ENCODE data around the gene KANSL1.

Gene KANSL1

DNA sequence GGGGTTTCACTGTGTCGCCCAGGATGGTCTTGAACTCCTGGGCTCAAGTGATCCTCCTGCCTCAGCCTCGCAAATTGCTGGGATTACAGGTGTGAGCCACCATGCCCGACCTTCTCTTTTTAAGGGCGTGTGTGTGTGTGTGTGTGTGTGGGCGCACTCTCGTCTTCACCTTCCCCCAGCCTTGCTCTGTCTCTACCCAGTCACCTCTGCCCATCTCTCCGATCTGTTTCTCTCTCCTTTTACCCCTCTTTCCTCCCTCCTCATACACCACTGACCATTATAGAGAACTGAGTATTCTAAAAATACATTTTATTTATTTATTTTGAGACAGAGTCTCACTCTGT, 190.3 kb downstream of the KANSL1 start:
- TF ChIP-seq, protein P1, sequence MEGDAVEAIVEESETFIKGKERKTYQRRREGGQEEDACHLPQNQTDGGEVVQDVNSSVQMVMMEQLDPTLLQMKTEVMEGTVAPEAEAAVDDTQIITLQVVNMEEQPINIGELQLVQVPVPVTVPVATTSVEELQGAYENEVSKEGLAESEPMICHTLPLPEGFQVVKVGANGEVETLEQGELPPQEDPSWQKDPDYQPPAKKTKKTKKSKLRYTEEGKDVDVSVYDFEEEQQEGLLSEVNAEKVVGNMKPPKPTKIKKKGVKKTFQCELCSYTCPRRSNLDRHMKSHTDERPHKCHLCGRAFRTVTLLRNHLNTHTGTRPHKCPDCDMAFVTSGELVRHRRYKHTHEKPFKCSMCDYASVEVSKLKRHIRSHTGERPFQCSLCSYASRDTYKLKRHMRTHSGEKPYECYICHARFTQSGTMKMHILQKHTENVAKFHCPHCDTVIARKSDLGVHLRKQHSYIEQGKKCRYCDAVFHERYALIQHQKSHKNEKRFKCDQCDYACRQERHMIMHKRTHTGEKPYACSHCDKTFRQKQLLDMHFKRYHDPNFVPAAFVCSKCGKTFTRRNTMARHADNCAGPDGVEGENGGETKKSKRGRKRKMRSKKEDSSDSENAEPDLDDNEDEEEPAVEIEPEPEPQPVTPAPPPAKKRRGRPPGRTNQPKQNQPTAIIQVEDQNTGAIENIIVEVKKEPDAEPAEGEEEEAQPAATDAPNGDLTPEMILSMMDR (IDR thresholded peaks at IDR 0.05; ENCODE audit: extremely low read depth, insufficient read depth, missing control alignments): no peak
- no peak for DNase-seq (ENCODE audit: low spot score)
- in situ Hi-C loops (cut with MboI; ENCODE audit: low pct_unique_long_range_greater_than_20kb, low sequenced_read_pairs, unreplicated experiment): loop anchor here (10.0 kb wide), 1 partner anchor 212 kb away; no protein-coding TSS in a partner anchor

DNA sequence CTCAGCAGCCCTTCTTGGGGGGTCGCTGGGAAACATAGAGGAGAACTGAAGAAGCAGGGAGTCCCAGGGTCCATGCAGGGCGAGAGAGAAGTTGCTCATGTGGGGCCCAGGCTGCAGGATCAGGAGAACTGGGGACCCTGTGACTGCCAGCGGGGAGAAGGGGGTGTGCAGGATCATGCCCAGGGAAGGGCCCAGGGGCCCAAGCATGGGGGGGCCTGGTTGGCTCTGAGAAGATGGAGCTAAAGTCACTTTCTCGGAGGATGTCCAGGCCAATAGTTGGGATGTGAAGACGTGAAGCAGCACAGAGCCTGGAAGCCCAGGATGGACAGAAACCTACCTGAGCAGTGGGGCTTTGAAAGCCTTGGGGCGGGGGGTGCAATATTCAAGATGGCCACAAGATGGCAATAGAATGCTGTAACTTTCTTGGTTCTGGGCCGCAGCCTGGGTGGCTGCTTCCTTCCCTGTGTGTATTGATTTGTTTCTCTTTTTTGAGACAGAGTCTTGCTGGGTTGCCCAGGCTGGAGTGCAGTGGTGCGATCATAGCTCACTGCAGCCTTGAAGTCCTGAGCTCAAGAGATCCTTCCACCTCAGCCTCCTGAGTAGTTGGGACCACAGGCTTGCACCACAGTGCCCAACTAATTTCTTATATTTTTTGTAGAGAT, 190.8 kb downstream of the KANSL1 start:
- peak; percentile 85 for DNase-seq (ENCODE audit: low spot score)
- TF ChIP-seq, protein P1 (IDR thresholded peaks at IDR 0.05; ENCODE audit: extremely low read depth, insufficient read depth, missing control alignments): peak; percentile 89
- in situ Hi-C loops (cut with MboI; ENCODE audit: low pct_unique_long_range_greater_than_20kb, low sequenced_read_pairs, unreplicated experiment): loop anchor here (10.0 kb wide), 1 partner anchor 212 kb away; no protein-coding TSS in a partner anchor

DNA sequence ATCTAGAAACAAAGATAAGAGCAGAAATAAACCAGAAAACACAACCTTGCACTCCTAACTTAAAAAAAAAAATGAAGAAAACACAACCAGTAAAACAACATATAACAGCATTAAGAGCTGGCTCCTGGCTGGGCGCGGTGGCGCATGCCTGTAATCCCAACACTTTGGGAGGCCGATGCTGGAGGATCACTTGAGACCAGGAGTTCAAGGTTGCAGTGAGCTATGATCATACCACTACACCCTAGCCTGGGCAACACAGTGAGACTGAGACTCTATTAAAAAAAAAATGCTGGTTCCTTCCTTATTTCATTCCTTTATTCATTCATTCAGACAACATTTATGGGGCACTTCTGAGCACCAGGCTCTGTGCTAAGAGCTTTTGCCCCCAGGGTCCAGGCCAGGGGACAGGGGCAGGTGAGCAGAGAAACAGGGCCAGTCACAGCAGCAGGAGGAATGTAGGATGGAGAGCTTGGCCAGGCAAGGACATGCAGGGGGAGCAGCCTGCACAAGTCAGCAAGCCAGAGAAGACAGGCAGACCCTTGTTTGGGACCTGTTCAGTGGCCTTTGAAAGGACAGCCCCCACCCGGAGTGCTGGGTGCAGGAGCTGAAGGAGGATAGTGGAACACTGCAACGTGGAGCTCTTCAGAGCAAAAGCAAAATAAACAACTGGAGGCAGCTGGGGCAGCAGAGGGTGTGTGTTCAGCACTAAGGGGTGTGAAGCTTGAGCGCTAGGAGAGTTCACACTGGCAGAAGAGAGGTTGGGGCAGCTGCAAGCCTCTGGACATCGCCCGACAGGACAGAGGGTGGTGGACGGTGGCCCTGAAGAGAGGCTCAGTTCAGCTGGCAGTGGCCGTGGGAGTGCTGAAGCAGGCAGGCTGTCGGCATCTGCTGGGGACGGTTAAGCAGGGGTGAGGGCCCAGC, 191.6 kb downstream of the KANSL1 start:
- no peak for DNase-seq (ENCODE audit: low spot score)
- in situ Hi-C loops (cut with MboI; ENCODE audit: low pct_unique_long_range_greater_than_20kb, low sequenced_read_pairs, unreplicated experiment): loop anchor here (10.0 kb wide), 1 partner anchor 213 kb away; no protein-coding TSS in a partner anchor
- TF ChIP-seq, protein P1 (IDR thresholded peaks at IDR 0.05; ENCODE audit: extremely low read depth, insufficient read depth, missing control alignments): no peak

DNA sequence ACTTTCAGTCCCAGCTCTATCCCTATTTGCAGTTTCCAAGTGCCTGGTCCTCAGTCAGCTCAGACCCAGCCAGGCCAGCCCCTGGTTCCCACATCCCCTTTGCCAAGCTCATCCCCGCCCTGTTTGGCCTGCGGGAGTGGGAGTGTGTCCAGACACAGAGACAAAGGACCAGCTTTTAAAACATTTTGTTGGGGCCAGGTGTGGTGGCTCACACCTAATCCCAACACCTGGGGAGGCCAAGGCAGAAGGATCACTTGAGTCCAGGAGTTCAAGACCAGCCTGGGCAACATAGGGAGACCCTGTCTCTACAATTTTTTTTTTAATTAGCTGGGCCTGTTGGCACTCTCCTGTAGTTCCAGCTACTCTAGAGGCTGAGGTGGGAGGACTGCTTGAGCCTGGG, 192.5 kb downstream of the KANSL1 start:
- in situ Hi-C loops (cut with MboI; ENCODE audit: low pct_unique_long_range_greater_than_20kb, low sequenced_read_pairs, unreplicated experiment): loop anchor here (10.0 kb wide), 1 partner anchor 214 kb away; no protein-coding TSS in a partner anchor
- no peak for DNase-seq (ENCODE audit: low spot score)
- TF ChIP-seq, protein P1 (IDR thresholded peaks at IDR 0.05; ENCODE audit: extremely low read depth, insufficient read depth, missing control alignments): no peak

DNA sequence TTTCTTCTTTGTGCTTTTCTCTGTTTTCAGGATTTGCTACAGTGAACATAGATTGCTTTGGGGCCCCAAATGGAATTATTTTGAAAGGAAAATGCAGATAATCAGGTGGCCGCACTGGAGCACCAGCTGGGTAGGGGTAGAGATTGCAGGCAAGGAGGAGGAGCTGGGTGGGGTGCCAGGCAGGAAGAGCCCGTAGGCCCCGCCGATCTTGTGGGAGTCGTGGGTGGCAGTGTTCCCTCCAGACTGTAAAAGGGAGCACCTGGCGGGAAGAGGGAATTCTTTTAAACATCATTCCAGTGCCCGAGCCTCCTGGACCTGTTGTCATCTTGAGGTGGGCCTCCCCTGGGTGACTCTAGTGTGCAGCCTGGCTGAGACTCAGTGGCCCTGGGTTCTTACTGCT, 192.9 kb downstream of the KANSL1 start:
- DNase-seq (ENCODE audit: low spot score): no peak
- TF ChIP-seq, protein P1 (IDR thresholded peaks at IDR 0.05; ENCODE audit: extremely low read depth, insufficient read depth, missing control alignments): no peak
- in situ Hi-C loops (cut with MboI; ENCODE audit: low pct_unique_long_range_greater_than_20kb, low sequenced_read_pairs, unreplicated experiment): loop anchor here (10.0 kb wide), 1 partner anchor 215 kb away; no protein-coding TSS in a partner anchor

DNA sequence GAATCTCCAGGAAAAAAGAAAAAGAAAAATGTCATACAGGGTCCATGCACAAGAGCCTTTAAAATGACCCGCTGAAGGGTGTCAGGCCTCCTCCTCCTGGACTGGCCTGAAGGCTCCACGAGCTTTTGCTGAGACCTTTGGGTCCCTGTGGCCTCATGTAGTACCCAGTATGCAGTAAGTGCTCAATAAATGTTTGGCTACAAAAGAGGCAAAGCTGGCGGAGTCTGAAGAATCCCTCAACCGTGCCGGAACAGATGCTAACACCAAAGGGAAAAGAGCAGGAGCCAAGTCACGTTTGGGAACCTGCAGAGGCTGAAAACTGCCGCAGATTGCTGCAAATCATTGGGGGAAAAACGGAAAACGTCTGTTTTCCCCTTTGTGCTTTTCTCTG, 193.3 kb downstream of the KANSL1 start:
- TF ChIP-seq, protein P1 (IDR thresholded peaks at IDR 0.05; ENCODE audit: extremely low read depth, insufficient read depth, missing control alignments): no peak
- in situ Hi-C loops (cut with MboI; ENCODE audit: low pct_unique_long_range_greater_than_20kb, low sequenced_read_pairs, unreplicated experiment): loop anchor here (10.0 kb wide), 1 partner anchor 215 kb away; no protein-coding TSS in a partner anchor

More for the DNA sequence above, 193.3 kb downstream of the KANSL1 start:
- DNase-seq (ENCODE audit: low spot score): no peak
